AG04449 (cell line): ENCODE results near the gene DNAJC1.

ENCODE experiments used
- CTCF ChIA-PET: fragments of 350-600 bp; formaldehyde crosslinking; extraction: SDS; loops from one replicate; lab custom pipeline; 2021; ENCODE audit warnings: antibody characterized with exemption; lab: Yijun Ruan, JAX
- POLR2A ChIA-PET: fragments of 400-600, 350-600 bp; formaldehyde crosslinking; extraction: SDS; loops from one replicate; lab custom pipeline; 2020; ENCODE audit warnings: antibody characterized with exemption, inconsistent platforms; lab: Yijun Ruan, JAX
- DNase-seq: peaks from one replicate; pipeline ENCODE4 v3.0.0-alpha.2; 2010; ENCODE audit warnings: low read depth, low spot score
- H3K4me3 ChIP-seq: 2 replicates; pipeline ENCODE4 v1.5.1; 2011; ENCODE audit warnings: low read depth, mild to moderate bottlenecking, control low read depth, low read length
- TF ChIP-seq, protein P1 (sequence below): IDR thresholded peaks from one replicate; pipeline ENCODE4 v1.5.1; 2011; ENCODE audit warnings: mild to moderate bottlenecking, moderate library complexity, low read length, control low read depth, inconsistent platforms; ENCODE audit not compliant: insufficient read depth; ENCODE audit errors: missing control alignments

The DNAJC1 gene

DNA sequence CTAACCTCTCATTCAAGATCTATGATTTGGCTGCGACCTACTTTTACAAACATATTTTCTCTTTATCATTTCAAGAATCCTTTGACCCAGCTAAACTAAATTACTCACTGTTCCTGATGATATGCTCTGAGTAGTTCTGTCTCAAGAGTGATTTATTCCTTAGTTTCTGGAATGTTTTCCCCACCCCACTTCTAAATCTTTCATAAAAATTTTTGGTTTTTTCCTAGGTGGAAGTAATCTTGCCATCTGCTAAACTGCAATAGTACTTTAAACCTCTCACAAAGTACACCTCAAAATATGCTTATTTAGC is 170.8 kb downstream of the DNAJC1 start:
- TF ChIP-seq, protein P1, sequence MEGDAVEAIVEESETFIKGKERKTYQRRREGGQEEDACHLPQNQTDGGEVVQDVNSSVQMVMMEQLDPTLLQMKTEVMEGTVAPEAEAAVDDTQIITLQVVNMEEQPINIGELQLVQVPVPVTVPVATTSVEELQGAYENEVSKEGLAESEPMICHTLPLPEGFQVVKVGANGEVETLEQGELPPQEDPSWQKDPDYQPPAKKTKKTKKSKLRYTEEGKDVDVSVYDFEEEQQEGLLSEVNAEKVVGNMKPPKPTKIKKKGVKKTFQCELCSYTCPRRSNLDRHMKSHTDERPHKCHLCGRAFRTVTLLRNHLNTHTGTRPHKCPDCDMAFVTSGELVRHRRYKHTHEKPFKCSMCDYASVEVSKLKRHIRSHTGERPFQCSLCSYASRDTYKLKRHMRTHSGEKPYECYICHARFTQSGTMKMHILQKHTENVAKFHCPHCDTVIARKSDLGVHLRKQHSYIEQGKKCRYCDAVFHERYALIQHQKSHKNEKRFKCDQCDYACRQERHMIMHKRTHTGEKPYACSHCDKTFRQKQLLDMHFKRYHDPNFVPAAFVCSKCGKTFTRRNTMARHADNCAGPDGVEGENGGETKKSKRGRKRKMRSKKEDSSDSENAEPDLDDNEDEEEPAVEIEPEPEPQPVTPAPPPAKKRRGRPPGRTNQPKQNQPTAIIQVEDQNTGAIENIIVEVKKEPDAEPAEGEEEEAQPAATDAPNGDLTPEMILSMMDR, result no peak
- no peak overlapping the region for H3K4me3 ChIP-seq
- CTCF ChIA-PET, result interaction anchor here (1.3 kb wide), 1 partner anchor 337 kb away, joined by 3 read pairs; no protein-coding TSS in a partner anchor
- no peak for DNase-seq
- POLR2A ChIA-PET, result no interaction called here

- TF ChIP-seq, protein P1, result no peak
- no peak overlapping the region for H3K4me3 ChIP-seq
- CTCF ChIA-PET, result interaction anchor here (1.3 kb wide), 1 partner anchor 337 kb away, joined by 3 read pairs; no protein-coding TSS in a partner anchor
- POLR2A ChIA-PET, result no interaction called here
- peak; percentile 65 for DNase-seq
These were observed 171.3 kb downstream of the DNAJC1 start for GRCh38 chr10:21831986-21832820.

DNA sequence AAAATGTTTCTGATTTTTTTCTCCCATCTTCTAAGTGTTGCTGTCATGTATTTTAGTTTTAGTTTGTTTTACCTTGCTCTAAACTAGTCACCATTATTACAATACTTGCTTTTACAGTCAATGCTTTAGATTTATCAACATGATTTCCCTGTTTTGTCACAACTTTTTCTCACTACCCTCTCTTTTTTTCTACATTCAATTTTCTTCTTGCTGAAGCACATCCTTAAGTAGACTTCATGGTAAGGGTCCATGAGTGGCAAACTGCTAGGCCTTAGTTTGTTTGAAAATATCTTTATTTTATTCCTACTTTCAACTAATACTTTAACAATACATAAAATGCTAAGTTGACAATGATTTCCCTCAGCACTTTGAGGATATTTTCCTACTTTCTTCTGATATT is 173.5 kb downstream of the DNAJC1 start:
- no peak overlapping the region for H3K4me3 ChIP-seq
- POLR2A ChIA-PET, result no interaction called here
- no peak for DNase-seq
- TF ChIP-seq, protein P1, result no peak
- CTCF ChIA-PET, result no interaction called here

- DNase-seq, result no peak
- H3K4me3 ChIP-seq, result no peak overlapping the region
- POLR2A ChIA-PET, result no interaction called here
- CTCF ChIA-PET, result no interaction called here
- TF ChIP-seq, protein P1, result no peak
These were observed 176.2 kb downstream of the DNAJC1 start for GRCh38 chr10:21827308-21827707.

GRCh38 chr10:21826725-21827124 is 176.8 kb downstream of the DNAJC1 start:
- no peak for DNase-seq
- TF ChIP-seq, protein P1, result no peak
- ChIA-PET POLR2A (no interaction called here), CTCF (no interaction called here)
- no peak overlapping the region for H3K4me3 ChIP-seq

DNA sequence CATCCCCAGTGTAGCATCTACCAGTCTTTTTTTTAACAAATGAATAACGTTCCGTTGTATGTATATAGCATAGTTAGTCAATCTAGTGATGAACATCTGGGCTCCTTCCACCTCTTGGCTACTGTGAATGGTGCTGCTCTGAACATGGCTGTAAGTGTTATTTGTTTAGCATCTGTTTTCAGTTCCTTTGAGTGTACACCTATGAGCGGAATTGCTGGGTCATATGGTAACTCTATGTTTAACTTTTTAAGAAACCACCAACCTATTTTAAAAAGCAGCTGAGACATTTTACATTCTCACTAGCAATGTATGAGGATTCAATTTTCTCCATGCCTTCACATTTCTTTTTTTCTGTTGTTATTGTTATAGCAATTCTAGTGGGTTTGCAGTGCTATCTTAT is 178.2 kb downstream of the DNAJC1 start:
- ChIA-PET POLR2A (no interaction called here), CTCF (no interaction called here)
- TF ChIP-seq, protein P1, result no peak
- no peak for DNase-seq
- H3K4me3 ChIP-seq, result no peak overlapping the region
